H9 (cell line): ENCODE results near the gene TRIM9. TPM values are rescaled to one million over a fixed set of nuclear protein-coding genes. Genes with fewer than 3 reads are reported as not detected.
"Not testable (repeated sequence)": the region's sequence is repeated elsewhere in the genome, so short reads cannot be mapped to it uniquely, and the experiment has no call there.

Experiments used
- DNase-seq: peaks from one replicate; pipeline ENCODE4 v3.0.0-alpha.2; 2017
- H2AFZ ChIP-seq: one replicate; pipeline ENCODE4 v1.6.1; 2013; ENCODE audit warnings: mild to moderate bottlenecking, low read length, control low read depth, moderate library complexity
- H2AK5ac ChIP-seq: 2 replicates; pipeline ENCODE4 v1.6.1; 2013; ENCODE audit warnings: low read length, control low read depth, mixed read lengths; ENCODE audit not compliant: insufficient read length
- H2BK120ac ChIP-seq: one replicate; pipeline ENCODE4 v1.6.1; 2013; ENCODE audit warnings: low read depth, mild to moderate bottlenecking, low read length, control low read depth, inconsistent platforms; ENCODE audit not compliant: poor library complexity, severe bottlenecking
- H2BK12ac ChIP-seq: 2 replicates; pipeline ENCODE4 v1.6.1; 2013; ENCODE audit warnings: low read length, control low read depth, mixed read lengths, low read depth; ENCODE audit not compliant: insufficient read length
- H2BK15ac ChIP-seq: 2 replicates; pipeline ENCODE4 v1.6.1; 2013; ENCODE audit warnings: low read depth, low read length, control low read depth
- H2BK20ac ChIP-seq: one replicate; pipeline ENCODE4 v1.6.1; 2013; ENCODE audit warnings: low read depth, mild to moderate bottlenecking, low read length, control low read depth, inconsistent platforms; ENCODE audit not compliant: poor library complexity, severe bottlenecking
- H2BK5ac ChIP-seq: 2 replicates; pipeline ENCODE4 v1.6.1; 2013; ENCODE audit warnings: low read length, control low read depth, mixed read lengths; ENCODE audit not compliant: insufficient read length
- H3K14ac ChIP-seq: 2 replicates; pipeline ENCODE4 v1.6.1; 2013; ENCODE audit warnings: low read length, control low read depth; ENCODE audit not compliant: insufficient read depth
- H3K18ac ChIP-seq: 2 replicates; pipeline ENCODE4 v1.6.1; 2013; ENCODE audit warnings: low read depth, mild to moderate bottlenecking, mixed read lengths, low read length, control low read depth; ENCODE audit not compliant: insufficient read length
- H3K23ac ChIP-seq: 2 replicates; pipeline ENCODE4 v1.6.1; 2013; ENCODE audit warnings: low read length, control low read depth, mixed read lengths, low read depth; ENCODE audit not compliant: insufficient read length
- H3K23me2 ChIP-seq: 2 replicates; pipeline ENCODE4 v1.6.1; 2013; ENCODE audit warnings: low read depth, mild to moderate bottlenecking, mixed read lengths, low read length, control low read depth; ENCODE audit not compliant: insufficient read length, poor library complexity, severe bottlenecking
- H3K27ac ChIP-seq: 2 replicates; pipeline ENCODE4 v1.5.1; 2013; ENCODE audit warnings: low read length, control low read depth, mixed read lengths, low read depth; ENCODE audit not compliant: insufficient read length
- H3K27me3 ChIP-seq: 2 replicates; pipeline ENCODE4 v1.6.1; 2013; ENCODE audit warnings: low read length, control low read depth, inconsistent platforms; ENCODE audit not compliant: insufficient read depth
- H3K4ac ChIP-seq: 2 replicates; pipeline ENCODE4 v1.6.1; 2013; ENCODE audit warnings: low read depth, mild to moderate bottlenecking, control low read depth, inconsistent platforms, low read length, moderate library complexity
- H3K4me1 ChIP-seq: 2 replicates; pipeline ENCODE4 v1.6.1; 2013; ENCODE audit warnings: low read length, control low read depth, inconsistent platforms; ENCODE audit not compliant: insufficient read depth
- H3K4me2 ChIP-seq: 2 replicates; pipeline ENCODE4 v1.6.1; 2013; ENCODE audit warnings: low read length, control low read depth, mixed read lengths; ENCODE audit not compliant: insufficient read length, insufficient read depth
- H3K56ac ChIP-seq: 2 replicates; pipeline ENCODE4 v1.6.1; 2013; ENCODE audit warnings: low read depth, mild to moderate bottlenecking, mixed read lengths, low read length, control low read depth; ENCODE audit not compliant: insufficient read length
- H3K79me1 ChIP-seq: 2 replicates; pipeline ENCODE4 v1.6.1; 2013; ENCODE audit warnings: low read depth, mild to moderate bottlenecking, moderate library complexity, low read length, control low read depth, inconsistent platforms; ENCODE audit not compliant: insufficient read depth, poor library complexity, severe bottlenecking
- H3K79me2 ChIP-seq: 2 replicates; pipeline ENCODE4 v1.6.1; 2013; ENCODE audit warnings: low read length, control low read depth, inconsistent platforms; ENCODE audit not compliant: insufficient read depth
- H3K9ac ChIP-seq: 2 replicates; pipeline ENCODE4 v1.6.1; 2013; ENCODE audit warnings: low read length, control low read depth, mixed read lengths; ENCODE audit not compliant: insufficient read length; ENCODE audit errors: extremely low read depth
- H3K9me3 ChIP-seq: one replicate; pipeline ENCODE4 v1.6.1; 2013; ENCODE audit warnings: low read depth, low read length, inconsistent platforms; ENCODE audit not compliant: control insufficient read depth
- H3T11ph ChIP-seq: one replicate; pipeline ENCODE4 v1.6.1; 2013; ENCODE audit warnings: mild to moderate bottlenecking, low read length, control low read depth, inconsistent platforms
- H4K20me1 ChIP-seq: one replicate; pipeline ENCODE4 v1.6.1; 2013; ENCODE audit not compliant: control insufficient read depth, insufficient read length, insufficient read depth
- H4K5ac ChIP-seq: 2 replicates; pipeline ENCODE4 v1.6.1; 2013; ENCODE audit warnings: low read depth, mild to moderate bottlenecking, mixed read lengths, low read length, control low read depth; ENCODE audit not compliant: insufficient read length
- H4K8ac ChIP-seq: replicated peaks from 2 replicates; pipeline ENCODE4 v1.6.1; 2013; ENCODE audit warnings: low read length, control low read depth, mixed read lengths, low read depth; ENCODE audit not compliant: insufficient read length
- H4K91ac ChIP-seq: 2 replicates; pipeline ENCODE4 v1.6.1; 2013; ENCODE audit warnings: low read depth, mild to moderate bottlenecking, moderate library complexity, mixed read lengths, low read length, control low read depth; ENCODE audit not compliant: insufficient read length
- H3K27ac Mint-ChIP-seq, 3 experiments: 2 replicates in 2 of 3; 3 replicates in 1 of 3; pipeline ENCODE4 v1.8.0; 2020 to 2021; ENCODE audit warnings: mixed read lengths in 3 of 3, mild to moderate bottlenecking in 1 of 3, moderate library complexity in 1 of 3
- H3K27me3 Mint-ChIP-seq: 2 replicates; pipeline ENCODE4 v1.8.0; 2021; ENCODE audit warnings: low read depth, mild to moderate bottlenecking, moderate library complexity, mixed read lengths
- H3K36me3 Mint-ChIP-seq, 3 experiments: 2 replicates in 2 of 3; 3 replicates in 1 of 3; pipeline ENCODE4 v1.8.0; 2020 to 2021; ENCODE audit warnings: low read depth in 3 of 3, mixed read lengths in 3 of 3; ENCODE audit not compliant: insufficient read depth in 1 of 3
- H3K4me1 Mint-ChIP-seq, 2 experiments: 2 replicates each; pipeline ENCODE4 v1.8.0; 2020; ENCODE audit warnings: mixed read lengths in 2 of 2
- H3K4me3 Mint-ChIP-seq, 2 experiments: 2 replicates in 1 of 2; 3 replicates in 1 of 2; pipeline ENCODE4 v1.8.0; 2020 to 2021; ENCODE audit warnings: mild to moderate bottlenecking in 2 of 2, mixed read lengths in 2 of 2, moderate library complexity in 1 of 2
- H3K9me3 Mint-ChIP-seq, 2 experiments: 2 replicates in 1 of 2; 3 replicates in 1 of 2; pipeline ENCODE4 v1.8.0; 2020; ENCODE audit warnings: mild to moderate bottlenecking in 2 of 2, mixed read lengths in 2 of 2, moderate library complexity in 1 of 2
- CTCF ChIP-seq: fragments of 200-600 bp; sonication (generic); conservative IDR thresholded peaks from 3 replicates; pipeline ENCODE4 v1.8.0; 2021; ENCODE audit warnings: antibody characterized with exemption, mild to moderate bottlenecking
- WGBS: extraction: QIAGEN DNeasy Blood & Tissue Kit; methylation state at CpG from one replicate; pipeline ENCODE4 v1.1.7; 2013; ENCODE audit warnings: missing lambda C conversion rate, low lambda C conversion rate, mixed read lengths; ENCODE audit not compliant: insufficient read length; ENCODE audit errors: extremely low coverage; 5-methylcytosine and 5-hydroxymethylcytosine counted together
- total RNA-seq: library from RNA; stranded (reverse); gene quantifications from 2 replicates; pipeline ENCODE4 v1.2.1, GENCODE V29; 2021

The TRIM9 gene
- total RNA-seq, 1 experiment from 2014 or later, result 0.98 TPM

DNA sequence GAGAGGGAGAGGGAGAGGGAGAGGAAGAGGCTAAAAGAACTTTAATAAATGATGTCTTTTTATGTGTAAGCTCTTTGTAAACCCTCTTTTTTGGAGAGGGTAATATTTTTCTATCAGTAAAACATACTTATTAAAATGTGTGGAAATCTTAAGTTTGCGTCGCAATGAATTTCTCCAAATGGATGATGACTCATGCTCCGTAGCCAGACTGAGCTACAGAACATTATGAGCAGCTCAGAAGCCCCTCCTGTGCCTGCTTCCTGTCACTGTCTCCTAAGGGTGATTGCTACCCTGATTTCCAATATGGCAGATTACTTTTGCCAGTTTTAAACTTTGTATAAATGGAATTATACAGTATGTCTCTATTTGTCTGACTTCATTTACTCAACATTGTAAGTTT lies 137.6 kb downstream of the TRIM9 start:
- Mint-ChIP-seq H3K36me3 (peaks cover 0 to 2% (median 0%) of the 10 kb centered on the region in 3 experiments; a peak in 1 of 7 replicates), H3K27me3 (no peaks in the 10 kb centered on the region), H3K9me3 (peaks cover 2 to 3% of the 10 kb centered on the region in 2 experiments; a peak in 3 of 5 replicates), H3K4me3 (no peak overlapping the region), H3K4me1 (peaks cover 7 to 9% of the 10 kb centered on the region in 2 experiments), H3K27ac (no peak overlapping the region)
- Histone ChIP-seq H2BK15ac (no peak overlapping the region), H4K8ac (no peak overlapping the region), H3K9me3 (no peaks in the 10 kb centered on the region), H3K79me1 (no peaks in the 10 kb centered on the region), H2BK20ac (no peak overlapping the region), H3K4me1 (no peaks in the 10 kb centered on the region; the same call in 1 of the 2 replicates), H3K27ac (no peak overlapping the region), H4K5ac (no peak overlapping the region), H2BK5ac (no peak overlapping the region), H3T11ph (no peak overlapping the region), H4K91ac (no peak overlapping the region), H3K18ac (no peak overlapping the region), H3K9ac (no peak overlapping the region), H3K4me2 (no peak overlapping the region), H3K23ac (no peak overlapping the region), H2AFZ (no peak overlapping the region), H2AK5ac (no peak overlapping the region), H3K23me2 (no peaks in the 10 kb centered on the region), H2BK120ac (no peak overlapping the region), H3K14ac (no peak overlapping the region), H3K56ac (no peak overlapping the region), H3K27me3 (no peaks in the 10 kb centered on the region), H2BK12ac (no peak overlapping the region), H3K4ac (no peak overlapping the region), H4K20me1 (no peaks in the 10 kb centered on the region), H3K79me2 (no peaks in the 10 kb centered on the region)
- no peak for TF ChIP-seq CTCF
- no CpG with 5 or more reads among the region's 3 CpGs for WGBS
- no peak for DNase-seq

DNA sequence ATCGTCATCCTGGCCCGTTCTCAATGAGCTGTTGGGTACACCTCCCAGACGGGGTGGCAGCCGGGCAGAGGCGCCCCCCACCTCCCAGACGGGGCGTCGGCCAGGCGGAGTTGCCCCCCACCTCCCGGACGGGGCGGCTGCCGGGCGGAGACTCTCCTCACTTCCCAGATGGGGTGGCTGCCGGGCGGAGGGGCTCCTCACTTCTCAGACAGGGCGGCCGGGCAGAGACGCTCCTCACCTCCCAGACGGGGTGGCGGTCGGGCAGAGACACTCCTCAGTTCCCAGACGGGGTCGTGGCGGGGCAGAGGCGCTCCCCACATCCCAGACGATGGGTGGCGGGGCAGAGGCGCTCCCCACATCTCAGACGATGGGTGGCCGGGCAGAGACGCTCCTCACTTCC lies 138.5 kb downstream of the TRIM9 start:
- H4K20me1 ChIP-seq, H3K9ac ChIP-seq, H3K36me3 Mint-ChIP-seq, H3K23me2 ChIP-seq, H3K4me1 ChIP-seq, H3K4ac ChIP-seq, H2BK20ac ChIP-seq, H2BK12ac ChIP-seq, H3K9me3 ChIP-seq, H4K5ac ChIP-seq, H3K27me3 ChIP-seq, H2AK5ac ChIP-seq, H3K14ac ChIP-seq, H3K9me3 Mint-ChIP-seq, H3K27ac Mint-ChIP-seq, H3K27ac ChIP-seq, H2BK120ac ChIP-seq, H3K4me2 ChIP-seq, H4K91ac ChIP-seq, H3T11ph ChIP-seq, H3K56ac ChIP-seq, H3K79me1 ChIP-seq, DNase-seq, H3K23ac ChIP-seq, H3K79me2 ChIP-seq, H3K4me3 Mint-ChIP-seq, H2BK5ac ChIP-seq, H2AFZ ChIP-seq, H4K8ac ChIP-seq, H3K27me3 Mint-ChIP-seq, H2BK15ac ChIP-seq, H3K18ac ChIP-seq: not testable (repeated sequence)
- H3K4me1 Mint-ChIP-seq, result peaks cover 9 to 16% of the 10 kb centered on the region in 2 experiments
- WGBS, result no CpG with 5 or more reads among the region's 32 CpGs
